Natural killer cell treated with Interleukin-12 subunit alpha and Interleukin-12 subunit beta and Interleukin-15 and Interleukin-18, amount 100 ng/mL, for 72 hours (primary cell): ENCODE results near the gene SGCE. TPM values are rescaled to one million over a fixed set of nuclear protein-coding genes. Genes with fewer than 3 reads are reported as not detected.

Experiments used
- ATAC-seq, 2 donors: fragments of 150-1000 bp; cut with Tn5 transposase in 1 of 2; sonication (Bioruptor Pico), chemical (Tn5 transposase) in 1 of 2; 2 replicates each; pipeline ENCODE4 v1.10.0; 2021
- DNase-seq: peaks from one replicate; pipeline ENCODE4 v3.0.0; 2022; ENCODE audit warnings: low spot score
- H3K27ac Mint-ChIP-seq, 2 donors: 1 replicate in 1 of 2; 2 replicates in 1 of 2; pipeline ENCODE4 v1.8.0; 2022; ENCODE audit warnings: mixed read lengths in 2 of 2, mild to moderate bottlenecking in 1 of 2, moderate library complexity in 1 of 2
- H3K27me3 Mint-ChIP-seq, 2 donors: 1 replicate in 1 of 2; 2 replicates in 1 of 2; pipeline ENCODE4 v1.8.0; 2022; ENCODE audit warnings: mixed read lengths in 2 of 2
- H3K36me3 Mint-ChIP-seq: one replicate; pipeline ENCODE4 v1.8.0; 2022; ENCODE audit warnings: mixed read lengths
- H3K4me1 Mint-ChIP-seq, 2 donors: 1 replicate in 1 of 2; 2 replicates in 1 of 2; pipeline ENCODE4 v1.8.0; 2022; ENCODE audit warnings: low read depth in 2 of 2, mixed read lengths in 2 of 2, mild to moderate bottlenecking in 1 of 2
- H3K4me3 Mint-ChIP-seq: one replicate; pipeline ENCODE4 v1.8.0; 2022; ENCODE audit warnings: mixed read lengths
- H3K9me3 Mint-ChIP-seq: 2 replicates; pipeline ENCODE4 v1.8.0; 2022; ENCODE audit warnings: mixed read lengths
- total RNA-seq, 2 donors: library from RNA; stranded (reverse); gene quantifications; one replicate each; pipeline ENCODE4 v1.2.3, GENCODE V29; 2022

Gene SGCE
- total RNA-seq, 2 donors from 2014 or later = 1.0 to 2.2 TPM

DNA sequence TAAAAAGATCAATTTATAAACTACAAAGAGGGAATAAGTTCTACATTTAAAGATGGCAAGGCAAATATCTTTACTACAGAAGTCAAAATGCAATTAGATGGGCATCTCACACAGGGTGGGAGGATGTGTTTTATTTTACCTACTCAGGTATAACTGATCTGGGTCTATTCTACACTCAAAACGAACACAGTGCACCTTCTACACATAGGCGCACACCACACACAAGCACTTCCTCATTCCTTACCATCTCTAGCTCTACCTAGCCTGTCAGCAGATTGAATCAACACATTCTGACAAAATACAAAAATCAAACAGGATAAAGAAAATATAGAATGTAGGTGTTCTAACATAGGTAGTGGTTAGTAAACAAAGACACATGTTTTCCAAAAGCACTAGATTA is 64.8 kb downstream of the SGCE start:
- no peak overlapping the region for H3K4me3 Mint-ChIP-seq
- H3K36me3 Mint-ChIP-seq = peaks cover 4% of the 10 kb centered on the region
- no peak overlapping the region for H3K27ac Mint-ChIP-seq
- H3K9me3 Mint-ChIP-seq = no peaks in the 10 kb centered on the region
- ATAC-seq = no peak
- no peak for DNase-seq
- H3K27me3 Mint-ChIP-seq = no peaks in the 10 kb centered on the region
- H3K4me1 Mint-ChIP-seq = peaks cover 0 to 2% of the 10 kb centered on the region in 2 donors

DNA sequence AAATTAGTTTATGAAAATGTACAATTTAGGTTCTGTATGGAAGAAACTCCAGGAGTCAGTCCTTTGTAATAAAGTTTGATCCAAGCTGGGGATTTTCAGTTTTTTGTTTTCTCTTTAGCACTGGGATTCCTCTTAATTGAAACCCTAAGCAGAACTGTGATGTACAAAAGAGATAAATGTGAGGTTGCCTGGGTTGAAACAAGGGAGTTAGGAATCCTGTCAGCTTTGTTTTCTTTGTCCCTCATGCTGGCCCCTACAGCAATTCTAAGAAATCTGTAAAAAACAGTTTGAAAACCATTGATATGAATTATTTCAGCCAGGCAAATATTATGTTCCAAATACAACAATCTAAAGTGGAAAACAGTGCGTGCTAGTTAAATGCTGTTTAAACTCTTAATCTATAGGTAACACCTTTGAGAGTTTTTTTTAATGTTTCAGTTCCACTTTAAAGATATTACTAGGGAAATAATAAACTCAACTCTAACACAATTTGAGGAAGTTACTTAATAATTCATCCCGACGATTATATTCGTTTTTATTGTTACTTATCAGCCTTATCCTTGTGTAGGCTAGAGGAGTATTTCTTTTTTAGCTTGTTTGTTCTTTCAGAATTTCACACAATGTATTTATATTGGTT is 65.3 kb downstream of the SGCE start:
- H3K27me3 Mint-ChIP-seq = no peaks in the 10 kb centered on the region
- H3K4me3 Mint-ChIP-seq = no peak overlapping the region
- DNase-seq = no peak
- H3K36me3 Mint-ChIP-seq = peaks cover 4% of the 10 kb centered on the region
- no peaks in the 10 kb centered on the region for H3K9me3 Mint-ChIP-seq
- ATAC-seq = no peak
- H3K4me1 Mint-ChIP-seq = peaks cover 0 to 2% of the 10 kb centered on the region in 2 donors
- H3K27ac Mint-ChIP-seq = no peak overlapping the region

DNA sequence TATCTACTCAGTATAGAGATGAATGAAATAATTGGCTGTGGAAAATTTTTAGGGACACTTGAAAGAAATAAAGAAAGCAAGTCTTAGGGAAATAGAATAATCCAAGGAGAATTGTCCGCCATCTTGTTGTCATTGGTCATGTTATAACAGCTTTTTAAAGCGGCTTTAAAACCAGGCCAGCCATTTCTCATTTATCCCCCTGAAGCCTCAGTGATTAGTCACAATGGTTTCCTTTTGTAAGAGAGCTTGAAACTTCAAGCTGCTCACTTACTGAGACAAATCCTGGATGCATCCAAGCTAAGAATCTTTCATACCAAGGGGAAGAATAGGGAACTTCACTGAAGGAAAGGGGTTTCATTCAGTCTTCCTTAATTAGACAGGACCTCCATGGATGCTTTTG is 67.9 kb downstream of the SGCE start:
- Mint-ChIP-seq H3K9me3 (no peaks in the 10 kb centered on the region), H3K36me3 (peaks cover 4% of the 10 kb centered on the region), H3K4me3 (no peak overlapping the region), H3K4me1 (peaks cover 0 to 2% of the 10 kb centered on the region in 2 donors), H3K27me3 (no peaks in the 10 kb centered on the region), H3K27ac (no peak overlapping the region)
- DNase-seq (no peak), ATAC-seq (no peak)

DNA sequence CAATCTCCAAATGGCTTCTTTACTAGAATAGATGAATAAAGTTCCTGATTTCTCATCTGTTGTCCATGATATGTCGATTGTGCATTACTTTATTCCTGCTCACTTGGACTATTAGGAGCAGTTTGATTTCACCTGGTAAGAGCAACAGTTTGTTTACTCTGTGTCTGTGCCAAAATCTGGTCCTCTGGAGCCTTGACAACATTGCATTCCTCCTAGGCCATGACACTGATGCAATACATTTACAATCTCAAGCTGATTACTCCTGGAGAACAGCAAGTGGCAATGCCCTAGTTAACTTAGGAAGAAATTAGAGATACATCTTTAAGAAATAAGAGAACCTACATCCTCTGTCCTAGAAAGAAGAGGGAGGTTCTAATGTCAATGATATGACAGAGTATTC is 71.8 kb downstream of the SGCE start:
- Mint-ChIP-seq H3K9me3 (peaks cover 4% of the 10 kb centered on the region), H3K4me1 (peaks cover 0 to 5% of the 10 kb centered on the region in 2 donors), H3K4me3 (no peak overlapping the region), H3K27me3 (no peaks in the 10 kb centered on the region), H3K36me3 (peaks cover 18% of the 10 kb centered on the region), H3K27ac (no peak overlapping the region)
- DNase-seq = no peak
- ATAC-seq = no peak

DNA sequence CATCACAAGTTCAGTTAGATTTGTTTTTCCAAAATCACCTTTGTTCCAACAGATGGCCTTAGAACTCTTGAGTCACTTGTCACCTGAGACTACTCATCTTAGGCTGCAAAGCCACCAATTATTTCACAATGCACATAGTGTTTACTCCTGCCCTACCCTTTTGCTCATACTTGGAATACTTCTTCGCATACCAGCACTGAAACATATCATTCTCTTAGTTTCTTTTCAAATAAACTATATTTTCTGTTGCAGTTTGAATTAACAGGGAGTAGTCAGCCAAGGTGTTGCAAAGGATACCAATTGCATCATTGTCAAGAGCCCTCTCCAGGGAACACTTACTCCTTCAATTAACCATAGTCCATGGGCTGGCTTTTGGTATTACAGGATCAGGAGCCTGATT is 75.3 kb downstream of the SGCE start:
- H3K4me1 Mint-ChIP-seq = peaks cover 0 to 5% of the 10 kb centered on the region in 2 donors
- H3K27ac Mint-ChIP-seq = no peak overlapping the region
- H3K27me3 Mint-ChIP-seq = no peaks in the 10 kb centered on the region
- peaks cover 32% of the 10 kb centered on the region for H3K36me3 Mint-ChIP-seq
- DNase-seq (no peak), ATAC-seq (no peak)
- no peak overlapping the region for H3K4me3 Mint-ChIP-seq
- peaks cover 10% of the 10 kb centered on the region for H3K9me3 Mint-ChIP-seq

DNA sequence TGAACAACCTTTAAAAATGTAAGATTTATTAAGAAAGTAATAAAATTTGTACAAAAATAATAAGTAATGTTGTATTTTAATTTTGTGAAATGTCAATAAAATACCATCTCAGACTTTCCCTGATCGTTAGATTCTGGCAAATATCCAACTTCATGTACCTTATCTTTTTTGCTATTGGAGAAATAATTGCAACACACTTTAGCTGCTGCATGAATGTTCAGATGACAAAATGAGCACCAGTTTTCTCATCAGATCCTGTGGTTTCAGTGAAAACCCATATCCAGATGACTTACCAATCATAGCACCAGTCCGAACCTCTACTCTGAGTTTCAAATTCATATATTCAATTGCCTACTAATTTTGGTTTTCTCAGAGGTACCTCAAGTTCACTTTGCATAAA is 76.5 kb downstream of the SGCE start:
- Mint-ChIP-seq H3K4me1 (peaks cover 0 to 5% of the 10 kb centered on the region in 2 donors), H3K4me3 (no peak overlapping the region), H3K36me3 (peaks cover 43% of the 10 kb centered on the region), H3K27ac (no peak overlapping the region), H3K27me3 (no peaks in the 10 kb centered on the region), H3K9me3 (peaks cover 16% of the 10 kb centered on the region)
- no peak for ATAC-seq
- DNase-seq = no peak

DNA sequence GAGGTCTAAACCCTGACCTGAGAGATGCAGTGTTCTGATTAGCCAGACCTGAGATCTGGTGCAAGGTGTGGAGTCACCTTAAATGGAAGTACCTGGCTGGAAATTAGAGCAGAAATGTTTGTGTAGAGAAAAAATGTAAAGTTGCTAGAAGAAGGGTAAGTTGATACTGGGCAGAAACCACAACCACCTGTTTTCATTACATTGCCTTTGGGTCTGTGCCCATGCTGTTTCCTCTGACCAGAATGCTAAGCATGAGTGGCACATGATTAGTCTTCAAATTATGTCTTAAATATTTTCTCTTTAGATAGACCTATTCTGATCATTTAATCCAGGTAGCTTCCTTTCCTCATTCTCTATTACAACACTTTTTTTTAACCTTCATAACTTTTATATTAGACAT is 77.3 kb downstream of the SGCE start:
- Mint-ChIP-seq H3K27me3 (no peaks in the 10 kb centered on the region), H3K27ac (no peak overlapping the region), H3K4me1 (peaks cover 0 to 5% of the 10 kb centered on the region in 2 donors), H3K9me3 (peaks cover 17% of the 10 kb centered on the region), H3K4me3 (no peak overlapping the region), H3K36me3 (peaks cover 52% of the 10 kb centered on the region)
- DNase-seq (no peak), ATAC-seq (no peak)

DNA sequence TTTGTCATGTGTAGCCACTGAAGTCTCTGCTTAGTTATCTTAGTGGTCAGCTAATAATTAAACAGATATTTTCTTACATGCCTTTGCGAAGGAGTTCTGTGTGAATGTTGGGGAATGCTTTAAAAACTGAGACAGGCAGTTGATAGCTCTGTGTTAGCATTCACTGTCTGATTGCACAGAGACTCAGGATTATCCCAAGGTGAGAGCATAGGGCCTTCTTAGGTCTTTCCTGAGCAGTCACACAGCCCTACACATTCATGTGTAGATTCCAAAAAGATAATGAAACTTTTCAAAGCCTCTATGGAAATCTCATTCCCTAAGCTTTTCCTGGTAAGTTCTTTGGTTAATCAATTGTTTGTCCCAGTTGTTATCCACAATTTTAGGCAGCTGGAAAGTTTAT is 78.6 kb downstream of the SGCE start:
- Mint-ChIP-seq H3K36me3 (peaks cover 61% of the 10 kb centered on the region), H3K9me3 (peaks cover 22% of the 10 kb centered on the region), H3K27ac (no peak overlapping the region), H3K4me3 (no peak overlapping the region), H3K4me1 (peaks cover 0 to 5% of the 10 kb centered on the region in 2 donors), H3K27me3 (no peaks in the 10 kb centered on the region)
- ATAC-seq (no peak), DNase-seq (no peak)

DNA sequence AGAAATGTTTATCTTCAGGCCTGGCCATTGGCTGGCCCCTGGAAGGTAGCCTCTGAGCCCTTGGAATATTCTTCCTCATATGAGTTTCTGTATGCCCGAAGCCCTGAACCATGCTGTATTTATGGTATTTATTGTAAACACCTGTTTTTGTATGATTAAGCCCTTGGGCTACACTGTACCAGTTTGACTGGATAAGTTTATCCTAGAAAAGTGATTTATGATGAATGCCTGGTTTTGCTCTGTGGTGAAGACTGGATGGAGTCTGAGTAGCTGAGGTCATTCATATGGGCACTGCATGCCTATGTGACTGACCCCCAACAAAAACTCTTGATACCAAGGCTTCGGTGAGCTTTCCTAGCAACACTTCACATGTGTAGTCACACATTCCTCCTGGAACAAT is 79.6 kb downstream of the SGCE start:
- peaks cover 58% of the 10 kb centered on the region for H3K36me3 Mint-ChIP-seq
- H3K9me3 Mint-ChIP-seq = peaks cover 19% of the 10 kb centered on the region
- H3K27ac Mint-ChIP-seq = no peak overlapping the region
- H3K27me3 Mint-ChIP-seq = no peaks in the 10 kb centered on the region
- no peak for DNase-seq
- ATAC-seq = no peak
- no peak overlapping the region for H3K4me3 Mint-ChIP-seq
- peaks cover 0 to 5% of the 10 kb centered on the region in 2 donors for H3K4me1 Mint-ChIP-seq

DNA sequence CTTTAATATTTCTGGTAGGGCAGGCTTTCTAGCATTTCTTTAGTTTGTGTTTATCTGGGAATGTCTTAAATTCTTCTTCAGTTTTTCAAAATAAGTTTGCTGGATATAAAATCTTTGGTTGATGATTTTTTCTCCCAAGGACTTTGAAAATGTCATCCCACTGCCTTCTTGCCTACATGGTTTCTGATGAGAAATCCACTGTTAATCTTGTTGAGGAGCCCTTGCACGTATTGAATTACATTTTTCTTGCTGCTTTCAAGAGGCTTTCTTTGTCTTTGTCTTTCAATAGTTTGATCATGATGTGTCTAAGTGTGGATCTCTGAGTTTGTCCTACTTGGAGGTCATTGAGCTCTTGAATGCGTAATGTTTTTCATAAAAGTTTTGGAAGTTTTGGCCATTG is 80.3 kb downstream of the SGCE start:
- H3K4me1 Mint-ChIP-seq = peaks cover 0 to 5% of the 10 kb centered on the region in 2 donors
- H3K9me3 Mint-ChIP-seq = peaks cover 18% of the 10 kb centered on the region
- H3K4me3 Mint-ChIP-seq = no peak overlapping the region
- no peak for ATAC-seq
- DNase-seq = no peak
- H3K36me3 Mint-ChIP-seq = peaks cover 54% of the 10 kb centered on the region
- H3K27ac Mint-ChIP-seq = no peak overlapping the region
- no peaks in the 10 kb centered on the region for H3K27me3 Mint-ChIP-seq

DNA sequence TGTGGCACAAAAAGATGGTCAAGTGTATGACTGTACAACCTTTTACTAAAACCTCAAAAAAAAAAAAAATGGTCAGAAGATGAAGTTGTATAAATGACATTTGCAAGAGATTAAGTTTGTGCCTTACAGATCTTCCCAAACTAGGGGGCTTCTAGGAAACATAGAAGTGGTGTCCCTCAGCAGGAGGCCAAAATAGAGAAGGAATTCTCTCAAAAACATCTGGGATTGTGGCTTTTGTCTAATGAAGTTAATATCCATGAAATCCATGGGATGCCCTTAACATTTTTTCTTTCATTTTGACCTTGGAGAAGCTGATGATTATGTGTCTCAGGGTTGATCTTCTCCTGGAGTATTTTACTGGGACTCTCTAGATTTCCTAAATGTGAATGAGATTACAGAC is 84.1 kb downstream of the SGCE start:
- no peaks in the 10 kb centered on the region for H3K27me3 Mint-ChIP-seq
- H3K4me3 Mint-ChIP-seq = no peak overlapping the region
- no peak for ATAC-seq
- DNase-seq = no peak
- H3K4me1 Mint-ChIP-seq = no peaks in the 10 kb centered on the region
- peaks cover 38% of the 10 kb centered on the region for H3K36me3 Mint-ChIP-seq
- H3K9me3 Mint-ChIP-seq = peaks cover 18% of the 10 kb centered on the region
- H3K27ac Mint-ChIP-seq = no peak overlapping the region

DNA sequence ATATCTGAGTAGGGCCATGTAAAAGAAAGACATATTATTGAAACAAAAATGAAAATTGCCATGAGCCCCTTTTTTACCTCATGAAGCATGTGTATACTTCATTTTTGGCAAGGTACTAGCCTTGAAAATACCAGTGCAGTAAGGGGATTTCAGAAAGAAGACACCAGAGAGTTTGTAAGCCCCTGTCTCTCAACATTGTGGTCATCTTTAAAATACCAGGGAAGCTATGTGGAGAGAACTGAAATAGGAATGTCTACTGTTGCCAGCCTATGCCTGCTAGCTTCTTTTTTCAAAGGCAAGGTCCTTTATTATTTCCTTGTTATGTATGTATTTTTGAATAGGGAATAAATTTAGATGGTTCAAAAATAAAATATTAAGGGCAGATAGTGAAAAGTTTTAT is 88.5 kb downstream of the SGCE start:
- Mint-ChIP-seq H3K4me3 (no peak overlapping the region), H3K27me3 (no peaks in the 10 kb centered on the region), H3K36me3 (peaks cover under 1% of the 10 kb centered on the region), H3K9me3 (no peaks in the 10 kb centered on the region), H3K27ac (no peak overlapping the region), H3K4me1 (no peaks in the 10 kb centered on the region)
- ATAC-seq (no peak), DNase-seq (no peak)

DNA sequence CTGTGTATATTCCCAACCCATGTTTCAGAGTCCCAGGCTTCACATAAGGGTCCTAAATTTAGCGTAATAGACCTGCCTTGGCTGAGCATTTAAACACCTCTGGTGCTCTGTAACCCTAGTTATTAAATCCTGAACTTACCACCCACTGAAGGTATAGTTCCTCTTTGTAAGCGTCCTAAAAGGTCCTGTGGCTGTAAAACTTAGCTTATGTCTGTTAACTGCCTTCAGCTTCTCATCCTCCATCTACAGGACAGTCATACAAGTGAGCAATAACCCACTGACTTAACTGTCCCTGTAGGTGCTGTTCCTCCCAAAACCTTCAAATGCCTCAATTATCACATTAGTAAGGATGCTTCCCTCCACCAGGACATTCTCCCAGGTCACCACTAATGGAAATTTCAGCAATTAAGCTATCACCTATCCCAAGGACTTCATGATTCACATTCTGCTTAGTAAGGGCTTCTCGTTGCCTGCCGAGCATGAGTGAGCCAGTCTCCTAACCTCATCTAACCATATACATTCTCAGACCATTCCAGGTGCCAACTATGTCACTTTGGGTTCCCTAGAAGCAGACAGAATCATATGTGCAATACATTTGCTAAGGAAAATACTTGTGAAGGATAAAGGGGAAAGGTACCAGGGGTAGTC is 90.6 kb downstream of the SGCE start:
- no peak overlapping the region for H3K27ac Mint-ChIP-seq

DNA sequence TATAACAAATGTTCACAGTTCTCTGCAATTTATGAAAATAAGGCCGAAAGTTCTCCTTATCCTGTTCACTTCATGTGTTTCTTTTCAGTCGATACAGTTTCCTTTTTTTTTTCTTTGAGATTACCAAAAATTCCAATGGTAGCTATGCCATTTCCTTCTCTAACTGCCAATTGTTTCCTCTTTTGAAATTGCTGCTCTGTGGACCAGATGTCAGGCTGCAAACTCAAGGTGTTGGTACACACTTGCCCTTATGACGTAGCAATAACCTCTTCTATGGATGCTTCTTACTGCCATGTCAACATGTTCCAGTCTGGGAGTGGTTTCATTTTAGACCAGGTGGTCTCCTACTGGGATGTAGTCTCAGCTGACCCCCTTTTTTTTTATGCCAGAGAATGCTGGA is 93.4 kb downstream of the SGCE start:
- DNase-seq = no peak
- no peak overlapping the region for H3K4me3 Mint-ChIP-seq
- no peak overlapping the region for H3K27ac Mint-ChIP-seq
- H3K27me3 Mint-ChIP-seq = no peaks in the 10 kb centered on the region
- ATAC-seq = no peak
- H3K9me3 Mint-ChIP-seq = no peaks in the 10 kb centered on the region
- H3K36me3 Mint-ChIP-seq = peaks cover 4% of the 10 kb centered on the region
- no peaks in the 10 kb centered on the region for H3K4me1 Mint-ChIP-seq

More for the DNA sequence above, 90.6 kb downstream of the SGCE start:
- DNase-seq (no peak), ATAC-seq (no peak)
- Mint-ChIP-seq H3K27me3 (no peaks in the 10 kb centered on the region), H3K4me1 (no peaks in the 10 kb centered on the region), H3K36me3 (no peaks in the 10 kb centered on the region), H3K4me3 (no peak overlapping the region), H3K9me3 (no peaks in the 10 kb centered on the region)
